B cell (primary cell): ENCODE data around the gene TTC21A.

Source experiments
- EZH2 ChIP-seq: IDR thresholded peaks from 2 replicates; pipeline ENCODE4 v1.6.1; 2012; ENCODE audit warnings: borderline replicate concordance, low read depth, mild to moderate bottlenecking, moderate library complexity, low read length; ENCODE audit not compliant: insufficient read depth, poor library complexity, severe bottlenecking
- TF ChIP-seq, protein P1 (sequence below): fragments of 200-600 bp; IDR thresholded peaks from one replicate; pipeline ENCODE4 v1.8.0; 2022; ENCODE audit warnings: antibody characterized with exemption, mild to moderate bottlenecking

DNA sequence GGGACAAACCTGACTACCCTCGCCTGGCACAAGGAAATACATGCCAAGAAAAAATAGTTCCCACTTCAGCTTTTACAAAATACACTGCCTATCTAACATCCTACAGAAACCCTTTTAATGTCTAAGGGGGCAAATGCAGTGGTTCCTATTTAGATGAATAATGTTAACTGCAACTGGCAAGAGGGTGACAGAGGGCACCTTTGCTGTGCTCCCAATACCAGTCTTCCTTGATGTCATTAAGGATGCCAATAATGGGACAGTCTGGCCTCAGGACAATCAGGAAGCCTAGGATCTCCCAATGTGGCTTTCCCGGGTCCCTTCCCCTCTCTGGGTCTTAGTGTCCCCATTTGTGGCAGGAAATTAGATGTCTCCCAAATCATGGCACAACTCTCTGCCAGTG is 32.0 kb downstream of the TTC21A start:
- TF ChIP-seq, protein P1, sequence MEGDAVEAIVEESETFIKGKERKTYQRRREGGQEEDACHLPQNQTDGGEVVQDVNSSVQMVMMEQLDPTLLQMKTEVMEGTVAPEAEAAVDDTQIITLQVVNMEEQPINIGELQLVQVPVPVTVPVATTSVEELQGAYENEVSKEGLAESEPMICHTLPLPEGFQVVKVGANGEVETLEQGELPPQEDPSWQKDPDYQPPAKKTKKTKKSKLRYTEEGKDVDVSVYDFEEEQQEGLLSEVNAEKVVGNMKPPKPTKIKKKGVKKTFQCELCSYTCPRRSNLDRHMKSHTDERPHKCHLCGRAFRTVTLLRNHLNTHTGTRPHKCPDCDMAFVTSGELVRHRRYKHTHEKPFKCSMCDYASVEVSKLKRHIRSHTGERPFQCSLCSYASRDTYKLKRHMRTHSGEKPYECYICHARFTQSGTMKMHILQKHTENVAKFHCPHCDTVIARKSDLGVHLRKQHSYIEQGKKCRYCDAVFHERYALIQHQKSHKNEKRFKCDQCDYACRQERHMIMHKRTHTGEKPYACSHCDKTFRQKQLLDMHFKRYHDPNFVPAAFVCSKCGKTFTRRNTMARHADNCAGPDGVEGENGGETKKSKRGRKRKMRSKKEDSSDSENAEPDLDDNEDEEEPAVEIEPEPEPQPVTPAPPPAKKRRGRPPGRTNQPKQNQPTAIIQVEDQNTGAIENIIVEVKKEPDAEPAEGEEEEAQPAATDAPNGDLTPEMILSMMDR, result no peak
- TF ChIP-seq EZH2, result no peak
